GM21526 (cell line): Measurements from ENCODE around the gene DDX11.
"Not testable (repeated sequence)": the region's sequence is repeated elsewhere in the genome, so short reads cannot be mapped to it uniquely, and the experiment has no call there.

ENCODE experiments used
- ATAC-seq: cut with Tn5 transposase; IDR thresholded peaks from one replicate; pipeline ENCODE4 v1.9.1; 2021; ENCODE audit warnings: moderate library complexity; ENCODE audit not compliant: unreplicated experiment, low FRiP score

The DDX11 gene

GRCh38 chr12:31096251-31097065 is 22.8 kb downstream of the DDX11 start:
- ATAC-seq, result not testable (repeated sequence)

- not testable (repeated sequence) for ATAC-seq
These were observed 24.2 kb downstream of the DDX11 start for GRCh38 chr12:31097819-31098218.

- not testable (repeated sequence) for ATAC-seq
These were observed 24.7 kb downstream of the DDX11 start for GRCh38 chr12:31098363-31098762.

- ATAC-seq, result not testable (repeated sequence)
These were observed 25.1 kb downstream of the DDX11 start for GRCh38 chr12:31098771-31099170.

GRCh38 chr12:31099434-31099833 is 25.8 kb downstream of the DDX11 start:
- ATAC-seq, result not testable (repeated sequence)

- peak; percentile 85 for ATAC-seq
These were observed 27.0 kb downstream of the DDX11 start for GRCh38 chr12:31100503-31101208.

- ATAC-seq, result not testable (repeated sequence)
These were observed 28.5 kb downstream of the DDX11 start for GRCh38 chr12:31102125-31102524.

- ATAC-seq, result not testable (repeated sequence)
These were observed 28.9 kb downstream of the DDX11 start for GRCh38 chr12:31102596-31102995.

GRCh38 chr12:31103561-31103975 is 29.9 kb downstream of the DDX11 start:
- ATAC-seq, result not testable (repeated sequence)

GRCh38 chr12:31104220-31104619 is 30.6 kb downstream of the DDX11 start:
- ATAC-seq, result not testable (repeated sequence)

- not testable (repeated sequence) for ATAC-seq
These were observed 31.1 kb downstream of the DDX11 start for GRCh38 chr12:31104773-31105172.

- ATAC-seq, result no peak
These were observed 32.0 kb downstream of the DDX11 start for GRCh38 chr12:31105668-31106067.

- no peak for ATAC-seq
These were observed 32.6 kb downstream of the DDX11 start for GRCh38 chr12:31106101-31106803.

GRCh38 chr12:31109773-31110172 is 36.1 kb downstream of the DDX11 start:
- not testable (repeated sequence) for ATAC-seq

- not testable (repeated sequence) for ATAC-seq
These were observed 36.6 kb downstream of the DDX11 start for GRCh38 chr12:31110263-31110662.

GRCh38 chr12:31115092-31115601 is 41.5 kb downstream of the DDX11 start:
- ATAC-seq, result not testable (repeated sequence)

- ATAC-seq, result not testable (repeated sequence)
These were observed 43.2 kb downstream of the DDX11 start for GRCh38 chr12:31116846-31117202.

GRCh38 chr12:31117203-31118011 is 43.7 kb downstream of the DDX11 start:
- ATAC-seq, result peak; percentile 69

- ATAC-seq, result no peak
These were observed 44.9 kb downstream of the DDX11 start for GRCh38 chr12:31118347-31119191.
